Lower leg skin (tissue), 3 donors: ENCODE data around the gene RALGPS2.

Source experiments
- CTCF ChIP-seq, 3 donors: fragments of 450-650 bp; IDR thresholded peaks; one replicate each; pipeline ENCODE4 v1.5.1; 2016; ENCODE audit warnings: antibody characterized with exemption in 3 of 3, mild to moderate bottlenecking in 3 of 3, moderate library complexity in 2 of 3
- POLR2A ChIP-seq, 2 donors: fragments of 450-650 bp; IDR thresholded peaks; one replicate each; pipeline ENCODE4 v1.6.1; 2016 to 2017; ENCODE audit warnings: antibody characterized with exemption in 2 of 2, mild to moderate bottlenecking in 1 of 2, moderate library complexity in 1 of 2

- no peak for TF ChIP-seq CTCF (IDR thresholded peaks at IDR 0.05)
- TF ChIP-seq POLR2A (IDR thresholded peaks at IDR 0.05) = no peak
These were observed 77.8 kb downstream of the RALGPS2 start for GRCh38 chr1:178802873-178803272.
